ENCODE measurements around the gene A3GALT2.

Gene A3GALT2

GRCh38 chr1:33330906-33331305 lies 10.0 kb upstream of the A3GALT2 start:
- DNase-seq, result no peak

GRCh38 chr1:33330361-33330890 lies 9.5 kb upstream of the A3GALT2 start:
- DNase-seq, result no peak

GRCh38 chr1:33329600-33330305 lies 8.9 kb upstream of the A3GALT2 start:
- DNase-seq, result no peak

- DNase-seq, result no peak
These were observed 7.9 kb upstream of the A3GALT2 start for GRCh38 chr1:33328817-33329216.

GRCh38 chr1:33327587-33328325 lies 6.9 kb upstream of the A3GALT2 start:
- DNase-seq, result no peak

- no peak for DNase-seq
These were observed 5.9 kb upstream of the A3GALT2 start for GRCh38 chr1:33326785-33327184.

GRCh38 chr1:33324677-33325575 lies 4.0 kb upstream of the A3GALT2 start:
- no peak for DNase-seq

GRCh38 chr1:33323663-33324477 lies 3.0 kb upstream of the A3GALT2 start:
- DNase-seq, result no peak

- DNase-seq, result no peak
These were observed 2.1 kb upstream of the A3GALT2 start for GRCh38 chr1:33322870-33323585.

- no peak for DNase-seq
These were observed 1.2 kb upstream of the A3GALT2 start for GRCh38 chr1:33322109-33322508.

GRCh38 chr1:33321178-33321577 lies 280 bp upstream of the A3GALT2 start:
- no peak for DNase-seq

GRCh38 chr1:33319949-33320618 lies 814 bp downstream of the A3GALT2 start:
- no peak for DNase-seq

- no peak for DNase-seq
These were observed 1.5 kb downstream of the A3GALT2 start for GRCh38 chr1:33319186-33319948.

GRCh38 chr1:33317946-33318345 lies 3.0 kb downstream of the A3GALT2 start:
- no peak for DNase-seq

GRCh38 chr1:33317354-33317753 lies 3.5 kb downstream of the A3GALT2 start:
- DNase-seq, result no peak

- DNase-seq, result no peak
These were observed 4.3 kb downstream of the A3GALT2 start for GRCh38 chr1:33316601-33317000.

- DNase-seq, result no peak
These were observed 6.5 kb downstream of the A3GALT2 start for GRCh38 chr1:33314416-33314815.

- no peak for DNase-seq
These were observed 8.5 kb downstream of the A3GALT2 start for GRCh38 chr1:33312413-33312749.

GRCh38 chr1:33311706-33312412 lies 9.0 kb downstream of the A3GALT2 start:
- no peak for DNase-seq

- DNase-seq, result no peak
These were observed 10.2 kb downstream of the A3GALT2 start for GRCh38 chr1:33310702-33311101.

Measured in activated T-cell treated with anti-CD3 and anti-CD28 coated beads, Interleukin-2, amount 50 U/mL, for 48 hours (primary cell).